Prostate gland (tissue), 2 donors: ENCODE results near the gene SPRED2. TPM values are rescaled to one million over a fixed set of nuclear protein-coding genes. Genes with fewer than 3 reads are reported as not detected.
A peak's percentile ranks its signal among the peaks of the same experiment; 100 is the strongest.
"Not testable (repeated sequence)": the region's sequence is repeated elsewhere in the genome, so short reads cannot be mapped to it uniquely, and the experiment has no call there.

Experiments
- DNase-seq: peaks from one replicate; pipeline ENCODE4 v3.0.0-alpha.2; 2019; ENCODE audit warnings: low spot score
- H3K27ac ChIP-seq, 2 donors: fragments of 200-600 bp; sonication (generic); 2 replicates each; pipeline ENCODE4 v1.5.1; 2017 to 2019
- H3K27me3 ChIP-seq: fragments of 200-600 bp; sonication (generic); replicated peaks from 2 replicates; pipeline ENCODE4 v1.5.1; 2019; ENCODE audit not compliant: insufficient read depth
- H3K36me3 ChIP-seq, 2 donors: fragments of 200-600 bp; sonication (generic); 1 replicate in 1 of 2; 2 replicates in 1 of 2; pipeline versions ENCODE4 v1.5.1 to v1.8.1; 2017 to 2019
- H3K4me1 ChIP-seq: fragments of 200-600 bp; sonication (generic); replicated peaks from 2 replicates; pipeline ENCODE4 v1.5.1; 2019
- H3K4me3 ChIP-seq, 2 donors: fragments of 200-600 bp; sonication (generic); 2 replicates each; pipeline ENCODE4 v1.5.1; 2017 to 2019
- H3K9me3 ChIP-seq: fragments of 200-600 bp; sonication (generic); 2 replicates; pipeline ENCODE4 v1.5.1; 2017
- POLR2A ChIP-seq: fragments of 450-650 bp; IDR thresholded peaks from one replicate; pipeline ENCODE4 v1.6.1; 2016; ENCODE audit warnings: antibody characterized with exemption, mild to moderate bottlenecking
- POLR2AphosphoS5 ChIP-seq: sonication (generic); formaldehyde crosslinking; IDR thresholded peaks from one replicate; pipeline ENCODE4 v1.6.1; 2017; ENCODE audit warnings: antibody characterized with exemption
- WGBS: methylation state at CpG from one replicate; pipeline ENCODE4 v1.1.5; 2018; 5-methylcytosine and 5-hydroxymethylcytosine counted together
- intact Hi-C: fragments of 100-400 bp; cut with DNase I; formaldehyde crosslinking; loops from one replicate; pipeline ENCODE4 v1.14.2; 2022
- total RNA-seq, 2 donors: library from RNA; depleted of rRNA; stranded (reverse); fragments of >200 nt; gene quantifications; one replicate each; pipeline ENCODE4 v1.1.0, GENCODE V29; 2016
- TF ChIP-seq, protein P1 (sequence below), 4 experiments: fragments of 200-600 bp in 2 of 4; fragments of 450-650 bp in 2 of 4; sonication (generic) in 2 of 4; IDR thresholded peaks; 1 replicate in 3 of 4; 2 replicates in 1 of 4; pipeline ENCODE4 v1.5.1; 2016 to 2019; ENCODE audit warnings: antibody characterized with exemption in 4 of 4, mild to moderate bottlenecking in 2 of 4, moderate library complexity in 2 of 4

SPRED2 gene
- total RNA-seq, 2 donors from 2014 or later: 23.7 to 27.1 TPM

GRCh38 chr2:65320042-65320725 is 112.2 kb downstream of the SPRED2 start:
- TF ChIP-seq POLR2A (no peak), POLR2AphosphoS5 (no peak)
- TF ChIP-seq, protein P1, sequence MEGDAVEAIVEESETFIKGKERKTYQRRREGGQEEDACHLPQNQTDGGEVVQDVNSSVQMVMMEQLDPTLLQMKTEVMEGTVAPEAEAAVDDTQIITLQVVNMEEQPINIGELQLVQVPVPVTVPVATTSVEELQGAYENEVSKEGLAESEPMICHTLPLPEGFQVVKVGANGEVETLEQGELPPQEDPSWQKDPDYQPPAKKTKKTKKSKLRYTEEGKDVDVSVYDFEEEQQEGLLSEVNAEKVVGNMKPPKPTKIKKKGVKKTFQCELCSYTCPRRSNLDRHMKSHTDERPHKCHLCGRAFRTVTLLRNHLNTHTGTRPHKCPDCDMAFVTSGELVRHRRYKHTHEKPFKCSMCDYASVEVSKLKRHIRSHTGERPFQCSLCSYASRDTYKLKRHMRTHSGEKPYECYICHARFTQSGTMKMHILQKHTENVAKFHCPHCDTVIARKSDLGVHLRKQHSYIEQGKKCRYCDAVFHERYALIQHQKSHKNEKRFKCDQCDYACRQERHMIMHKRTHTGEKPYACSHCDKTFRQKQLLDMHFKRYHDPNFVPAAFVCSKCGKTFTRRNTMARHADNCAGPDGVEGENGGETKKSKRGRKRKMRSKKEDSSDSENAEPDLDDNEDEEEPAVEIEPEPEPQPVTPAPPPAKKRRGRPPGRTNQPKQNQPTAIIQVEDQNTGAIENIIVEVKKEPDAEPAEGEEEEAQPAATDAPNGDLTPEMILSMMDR (IDR thresholded peaks at IDR 0.05): no peak
- WGBS: 65% methylated on average over 9 of the region's 9 CpGs
- H3K27ac ChIP-seq: no peak overlapping the region
- H3K4me3 ChIP-seq: no peak overlapping the region
- H3K9me3 ChIP-seq: no peaks in the 10 kb centered on the region
- H3K27me3 ChIP-seq: no peaks in the 10 kb centered on the region
- no peak for DNase-seq
- intact Hi-C loops: no loop called here
- no peaks in the 10 kb centered on the region for H3K36me3 ChIP-seq
- peaks cover 9% of the 10 kb centered on the region for H3K4me1 ChIP-seq

GRCh38 chr2:65319674-65320041 is 112.7 kb downstream of the SPRED2 start:
- H3K27ac ChIP-seq: no peak overlapping the region
- no peak for DNase-seq
- 100% methylated on average over 1 of the region's 1 CpG for WGBS

GRCh38 chr2:65319072-65319673 is 113.2 kb downstream of the SPRED2 start:
- Histone ChIP-seq H3K4me3 (no peak overlapping the region), H3K4me1 (peaks cover 9% of the 10 kb centered on the region), H3K9me3 (no peaks in the 10 kb centered on the region), H3K27me3 (no peaks in the 10 kb centered on the region), H3K36me3 (no peaks in the 10 kb centered on the region), H3K27ac (no peak overlapping the region)
- DNase-seq: no peak
- 98% methylated on average over 5 of the region's 5 CpGs for WGBS
- TF ChIP-seq POLR2AphosphoS5: no peak
- TF ChIP-seq, protein P1 (IDR thresholded peaks at IDR 0.05): no peak
- TF ChIP-seq POLR2A: no peak
- intact Hi-C loops: no loop called here

More at GRCh38 chr2:65319674-65320041, 112.7 kb downstream of the SPRED2 start:
- H3K4me1 ChIP-seq: peaks cover 9% of the 10 kb centered on the region
- TF ChIP-seq, protein P1 (IDR thresholded peaks at IDR 0.05): no peak
- TF ChIP-seq POLR2AphosphoS5: no peak
- no peak for TF ChIP-seq POLR2A
- H3K9me3 ChIP-seq: no peaks in the 10 kb centered on the region
- no peaks in the 10 kb centered on the region for H3K27me3 ChIP-seq
- intact Hi-C loops: no loop called here
- no peaks in the 10 kb centered on the region for H3K36me3 ChIP-seq
- no peak overlapping the region for H3K4me3 ChIP-seq

DNA sequence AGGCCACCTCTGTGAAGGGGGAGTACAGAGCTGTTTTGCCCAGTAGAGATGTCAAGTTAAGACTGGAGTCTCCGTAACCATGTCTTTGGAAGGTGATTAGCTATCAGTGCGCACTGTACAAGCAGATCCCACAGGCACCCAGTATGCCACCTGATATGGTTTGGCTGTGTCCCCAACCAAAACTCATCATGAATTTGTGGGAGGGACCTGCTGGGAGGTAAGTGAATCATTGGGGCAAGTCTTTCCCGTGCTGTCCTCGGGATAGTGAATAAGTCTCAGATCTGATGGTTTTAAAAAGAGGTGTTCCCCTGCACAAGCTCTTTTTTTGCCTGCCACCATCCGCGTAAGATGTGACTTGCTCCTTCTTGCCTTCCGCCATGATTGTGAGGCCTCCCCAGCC is 114.6 kb downstream of the SPRED2 start:
- 96% methylated on average over 7 of the region's 7 CpGs for WGBS
- Histone ChIP-seq H3K4me1 (peaks cover 9% of the 10 kb centered on the region), H3K27me3 (no peaks in the 10 kb centered on the region), H3K27ac (no peak overlapping the region), H3K36me3 (peaks cover 0 to 9% of the 10 kb centered on the region in 2 donors), H3K4me3 (no peak overlapping the region), H3K9me3 (no peaks in the 10 kb centered on the region)
- DNase-seq: no peak
- intact Hi-C loops: no loop called here
- TF ChIP-seq, protein P1 (IDR thresholded peaks at IDR 0.05): no peak
- TF ChIP-seq POLR2A (no peak), POLR2AphosphoS5 (no peak)

- H3K4me3 ChIP-seq, H3K36me3 ChIP-seq, H3K9me3 ChIP-seq, intact Hi-C loops, H3K4me1 ChIP-seq, H3K27me3 ChIP-seq, DNase-seq: not testable (repeated sequence)
- H3K27ac ChIP-seq: peak overlapping the region; percentile 68 to 70
- WGBS: 83% methylated on average over 7 of the region's 7 CpGs
These were observed 115.0 kb downstream of the SPRED2 start for GRCh38 chr2:65317351-65317750.
